ENCODE results near the gene ROR2. TPM values are rescaled to one million over a fixed set of nuclear protein-coding genes. Genes with fewer than 3 reads are reported as not detected.

The ROR2 gene
- total RNA-seq, 4 donors from 2014 or later = 9.5 to 17.7 (median 15.9) TPM

DNA sequence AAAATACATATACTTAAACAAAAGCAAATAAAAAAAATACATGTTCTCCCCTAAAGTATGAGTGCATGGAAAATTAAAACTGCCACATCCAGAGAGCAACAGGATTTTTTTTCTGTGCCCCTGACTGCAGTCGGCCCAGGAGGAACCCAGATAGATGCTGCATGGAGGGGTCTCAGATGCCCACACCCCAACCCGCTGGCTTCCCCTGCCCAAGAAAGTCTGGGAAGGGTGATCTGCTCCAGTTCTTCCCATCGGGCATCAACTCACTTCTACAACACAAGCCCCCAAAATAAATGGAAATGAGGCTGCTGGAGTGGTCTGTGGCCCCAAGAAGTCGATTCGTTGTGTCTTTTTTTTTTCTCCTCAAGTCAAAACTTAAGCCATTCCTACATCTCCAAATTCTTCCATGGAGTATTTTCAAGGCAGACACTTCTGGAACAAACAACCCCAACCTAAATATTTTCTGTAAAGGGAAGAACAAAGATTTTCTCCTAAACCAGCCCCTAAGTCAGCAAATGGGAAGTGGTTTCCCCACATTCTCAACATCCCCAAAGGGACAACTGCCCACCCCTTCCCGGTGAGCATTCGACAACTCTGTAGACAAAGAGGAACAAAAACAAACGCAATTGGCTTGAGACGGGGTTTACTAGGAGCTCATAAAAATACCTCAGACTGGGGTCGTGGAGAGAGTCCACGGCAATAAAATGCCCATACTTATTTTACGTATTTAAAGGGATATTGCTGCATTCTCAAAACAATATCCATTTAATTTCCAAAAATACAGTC is 46.7 kb downstream of the ROR2 start:
- Histone ChIP-seq H3K36me3 (no peaks in the 10 kb centered on the region), H3K27me3 (no peaks in the 10 kb centered on the region), H3K27ac (no peak overlapping the region), H3K4me1 (peaks cover 28 to 53% of the 10 kb centered on the region in 2 donors), H3K4me3 (replicated peaks in 1 of 3) (no peak overlapping the region), H3K9me3 (no peaks in the 10 kb centered on the region)
- DNase-seq = no peak
- no peak for TF ChIP-seq POLR2A (IDR thresholded peaks at IDR 0.05)
- TF ChIP-seq, protein P1, sequence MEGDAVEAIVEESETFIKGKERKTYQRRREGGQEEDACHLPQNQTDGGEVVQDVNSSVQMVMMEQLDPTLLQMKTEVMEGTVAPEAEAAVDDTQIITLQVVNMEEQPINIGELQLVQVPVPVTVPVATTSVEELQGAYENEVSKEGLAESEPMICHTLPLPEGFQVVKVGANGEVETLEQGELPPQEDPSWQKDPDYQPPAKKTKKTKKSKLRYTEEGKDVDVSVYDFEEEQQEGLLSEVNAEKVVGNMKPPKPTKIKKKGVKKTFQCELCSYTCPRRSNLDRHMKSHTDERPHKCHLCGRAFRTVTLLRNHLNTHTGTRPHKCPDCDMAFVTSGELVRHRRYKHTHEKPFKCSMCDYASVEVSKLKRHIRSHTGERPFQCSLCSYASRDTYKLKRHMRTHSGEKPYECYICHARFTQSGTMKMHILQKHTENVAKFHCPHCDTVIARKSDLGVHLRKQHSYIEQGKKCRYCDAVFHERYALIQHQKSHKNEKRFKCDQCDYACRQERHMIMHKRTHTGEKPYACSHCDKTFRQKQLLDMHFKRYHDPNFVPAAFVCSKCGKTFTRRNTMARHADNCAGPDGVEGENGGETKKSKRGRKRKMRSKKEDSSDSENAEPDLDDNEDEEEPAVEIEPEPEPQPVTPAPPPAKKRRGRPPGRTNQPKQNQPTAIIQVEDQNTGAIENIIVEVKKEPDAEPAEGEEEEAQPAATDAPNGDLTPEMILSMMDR (IDR thresholded peaks at IDR 0.05) = no peak
- intact Hi-C loops (cut with DNase I) = no loop called here
- WGBS, 2 donors = 64 to 76% methylated on average over 12 of the region's 12 CpGs

DNA sequence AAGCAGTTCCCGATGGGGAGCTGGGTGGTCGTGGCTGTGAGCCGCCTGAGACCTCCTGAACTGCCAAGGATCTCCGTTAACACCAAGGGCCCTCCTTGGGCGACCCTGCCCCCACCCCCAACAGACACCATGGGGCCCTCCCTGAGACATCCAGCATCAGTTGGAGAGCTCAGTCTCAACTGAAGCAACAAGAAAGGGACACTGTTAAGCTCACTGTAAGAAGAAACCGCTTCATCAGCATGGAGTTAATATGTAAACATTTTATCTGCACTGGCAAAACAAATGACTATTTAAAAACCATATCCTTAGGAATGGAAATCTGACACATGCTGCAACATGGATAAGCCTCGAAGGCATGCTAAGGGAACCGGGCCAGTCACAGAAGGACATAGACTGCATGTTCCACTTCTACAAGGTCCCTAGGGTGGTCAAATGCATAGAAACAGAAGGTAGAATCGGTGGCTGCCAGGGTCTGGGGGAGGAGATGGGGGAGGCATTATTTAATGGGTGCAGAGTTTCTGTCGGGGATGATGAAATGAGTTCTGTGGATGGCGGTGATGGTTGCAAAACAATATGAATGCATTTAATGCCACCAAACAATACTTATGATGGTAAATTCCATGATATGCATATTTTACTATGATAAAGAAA is 47.4 kb downstream of the ROR2 start:
- Histone ChIP-seq H3K4me3 (replicated peaks in 1 of 3) (no peak overlapping the region), H3K4me1 (peaks cover 34 to 60% of the 10 kb centered on the region in 2 donors), H3K27me3 (no peaks in the 10 kb centered on the region), H3K27ac (peak overlapping the region in 1 of 3 donors; percentile 29), H3K36me3 (no peaks in the 10 kb centered on the region), H3K9me3 (no peaks in the 10 kb centered on the region)
- intact Hi-C loops (cut with DNase I) = no loop called here
- no peak for DNase-seq
- TF ChIP-seq, protein P1 (IDR thresholded peaks at IDR 0.05) = no peak
- WGBS, 2 donors = 83 to 87% methylated on average over 11 of the region's 11 CpGs

DNA sequence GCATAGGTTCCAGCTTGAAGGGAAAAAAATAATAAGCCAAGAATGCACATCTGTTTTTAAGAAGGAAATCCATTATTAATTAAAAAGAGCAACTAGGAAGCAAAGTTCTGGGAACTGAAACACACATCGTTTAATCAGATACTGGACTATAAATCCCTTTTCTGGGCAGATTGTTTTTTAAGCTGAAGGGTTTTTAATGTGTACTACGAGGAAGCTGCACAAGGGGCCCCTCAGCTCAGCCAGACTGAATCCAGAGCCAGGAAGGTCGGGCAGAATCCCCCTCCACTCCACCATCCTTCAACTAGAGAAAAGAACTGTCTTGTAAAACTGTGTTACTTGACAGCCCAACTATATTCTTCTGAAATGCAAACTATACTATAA is 49.2 kb downstream of the ROR2 start:
- Histone ChIP-seq H3K27me3 (no peaks in the 10 kb centered on the region), H3K36me3 (no peaks in the 10 kb centered on the region), H3K4me3 (replicated peaks in 1 of 3) (no peak overlapping the region), H3K9me3 (no peaks in the 10 kb centered on the region), H3K4me1 (peaks cover 50 to 78% of the 10 kb centered on the region in 2 donors), H3K27ac (peak overlapping the region; percentile 32 to 54 (median 41))
- WGBS, 2 donors = 33 to 35% methylated on average over 3 of the region's 3 CpGs
- DNase-seq = no peak
- intact Hi-C loops (cut with DNase I) = no loop called here
- no peak for TF ChIP-seq POLR2A (IDR thresholded peaks at IDR 0.05)
- TF ChIP-seq, protein P1 (IDR thresholded peaks at IDR 0.05) = no peak

DNA sequence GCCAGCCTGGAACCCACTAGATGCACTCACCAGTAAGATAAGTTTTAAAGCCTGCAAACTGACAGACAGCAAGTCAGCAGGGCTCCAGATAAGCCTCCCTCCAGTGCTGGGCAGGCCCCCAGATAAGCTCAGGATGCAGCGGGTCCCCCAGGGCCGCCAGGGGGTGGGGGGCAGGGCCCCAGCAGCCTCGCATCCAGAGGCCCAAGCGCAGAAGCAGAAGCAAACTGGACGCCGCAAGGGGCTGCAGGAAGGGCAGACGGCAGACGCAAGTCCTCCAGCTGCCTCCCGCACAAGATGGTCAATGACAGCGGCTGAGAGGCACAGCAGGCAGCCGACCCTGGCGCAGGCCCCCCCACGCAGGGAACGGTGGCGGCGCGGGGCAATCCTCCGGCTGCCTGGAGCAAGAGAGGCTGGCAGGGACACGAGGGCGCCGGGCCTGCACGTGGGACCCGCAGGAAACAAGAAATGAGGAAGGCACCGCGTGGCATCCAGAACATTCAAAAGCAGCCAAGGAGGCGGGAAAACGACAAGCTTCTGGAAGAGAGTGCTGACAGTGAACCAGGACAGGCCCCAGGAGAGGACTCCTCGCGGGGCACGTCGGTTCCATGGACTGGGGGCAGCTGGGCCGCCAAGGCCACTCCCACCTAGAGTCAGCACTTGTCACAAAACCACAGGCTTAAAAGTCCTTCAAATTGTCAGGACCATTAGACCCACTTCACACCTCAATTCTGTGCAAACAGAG is 49.8 kb downstream of the ROR2 start:
- intact Hi-C loops (cut with DNase I) = no loop called here
- no peak overlapping the region for H3K4me3 ChIP-seq (replicated peaks in 1 of 3)
- WGBS, 2 donors = 35 to 49% methylated on average over 9 to 24 of the region's 32 CpGs
- no peak for TF ChIP-seq POLR2A (IDR thresholded peaks at IDR 0.05)
- TF ChIP-seq, protein P1 (IDR thresholded peaks at IDR 0.05) = no peak
- peak; percentile 64 to 67 for DNase-seq
- H3K27me3 ChIP-seq = no peaks in the 10 kb centered on the region
- no peaks in the 10 kb centered on the region for H3K36me3 ChIP-seq
- no peaks in the 10 kb centered on the region for H3K9me3 ChIP-seq
- peak overlapping the region; percentile 14 to 41 (median 32) for H3K27ac ChIP-seq
- H3K4me1 ChIP-seq = peaks cover 55 to 84% of the 10 kb centered on the region in 2 donors

All from thyroid gland (tissue), 4 donors.